ENCODE data around the gene CYBC1. TPM values are rescaled to one million over a fixed set of nuclear protein-coding genes. Genes with fewer than 3 reads are reported as not detected.

CYBC1 gene
- total and polyA plus RNA-seq, 9 of the 15 experiments (the other 6 are each of a cell fraction or from before 2014, with no cell fraction given): 1.3 to 71.8 (median 49.9) TPM

GRCh38 chr17:82457073-82457928 lies 6.7 kb upstream of the CYBC1 start (continued):
- TF ChIP-seq ZNF77 (CRISPR knock-in tag; IDR thresholded peaks at IDR 0.05) (no peak), GABPB2 (CRISPR knock-in tag; conservative IDR thresholded peaks at IDR 0.05) (no peak), MCM7 (IDR thresholded peaks at IDR 0.05) (no peak), ZNF197 (CRISPR knock-in tag; IDR thresholded peaks at IDR 0.05; ENCODE audit: low read depth) (no peak), HDAC1 (IDR thresholded peaks at IDR 0.05) (no peak), ARID3B (CRISPR knock-in tag; IDR thresholded peaks at IDR 0.05; ENCODE audit: borderline replicate concordance) (no peak), FOXA3 (CRISPR knock-in tag; conservative IDR thresholded peaks at IDR 0.05 in 1 of 2, IDR thresholded peaks at IDR 0.05 in 1 of 2) (0 out of 4 replicates have a peak, but pooled peaks of 1 of the 2 experiments have one; percentile 5), ZNF561 (CRISPR knock-in tag; conservative IDR thresholded peaks at IDR 0.05) (no peak), MYC (IDR thresholded peaks at IDR 0.05; ENCODE audit: low read depth, low read length) (peak; percentile 50; the same call in 1 of the 2 replicates), MYC (CRISPR knock-in tag; IDR thresholded peaks at IDR 0.05; ENCODE audit: borderline replicate concordance, low read depth) (no peak), ZNF232 (CRISPR knock-in tag; IDR thresholded peaks at IDR 0.05) (no peak), ZNF668 (CRISPR knock-in tag; IDR thresholded peaks at IDR 0.05) (no peak), ZEB2 (IDR thresholded peaks at IDR 0.05) (peak; percentile 49; the same call in 1 of the 2 replicates), PATZ1 (CRISPR knock-in tag; IDR thresholded peaks at IDR 0.05; ENCODE audit: borderline replicate concordance) (no peak), SMAD2 (IDR thresholded peaks at IDR 0.05; ENCODE audit: low read depth, low read length) (no peak), SRSF3 (IDR thresholded peaks at IDR 0.05; ENCODE audit: insufficient read depth, low read length) (no peak), TAL1 (IDR thresholded peaks at IDR 0.05) (0 out of 2 replicates have a peak, but pooled peaks have one; percentile 10), NR2C2 (CRISPR knock-in tag; IDR thresholded peaks at IDR 0.05) (no peak), NR2C2 (tag; IDR thresholded peaks at IDR 0.05) (no peak), ZNF76 (CRISPR knock-in tag; IDR thresholded peaks at IDR 0.05; ENCODE audit: borderline replicate concordance) (no peak)
- TF ChIP-seq, protein P1, sequence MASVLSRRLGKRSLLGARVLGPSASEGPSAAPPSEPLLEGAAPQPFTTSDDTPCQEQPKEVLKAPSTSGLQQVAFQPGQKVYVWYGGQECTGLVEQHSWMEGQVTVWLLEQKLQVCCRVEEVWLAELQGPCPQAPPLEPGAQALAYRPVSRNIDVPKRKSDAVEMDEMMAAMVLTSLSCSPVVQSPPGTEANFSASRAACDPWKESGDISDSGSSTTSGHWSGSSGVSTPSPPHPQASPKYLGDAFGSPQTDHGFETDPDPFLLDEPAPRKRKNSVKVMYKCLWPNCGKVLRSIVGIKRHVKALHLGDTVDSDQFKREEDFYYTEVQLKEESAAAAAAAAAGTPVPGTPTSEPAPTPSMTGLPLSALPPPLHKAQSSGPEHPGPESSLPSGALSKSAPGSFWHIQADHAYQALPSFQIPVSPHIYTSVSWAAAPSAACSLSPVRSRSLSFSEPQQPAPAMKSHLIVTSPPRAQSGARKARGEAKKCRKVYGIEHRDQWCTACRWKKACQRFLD (CRISPR knock-in tag; IDR thresholded peaks at IDR 0.05): peak; percentile 66; the same call in 1 of the 2 replicates

Measured in K562 (cell line).